Prostate gland (tissue), 2 donors: ENCODE results near the gene PACS1. TPM values are rescaled to one million over a fixed set of nuclear protein-coding genes. Genes with fewer than 3 reads are reported as not detected.

ENCODE experiments used
- DNase-seq: peaks from one replicate; pipeline ENCODE4 v3.0.0-alpha.2; 2019; ENCODE audit warnings: low spot score
- H3K27ac ChIP-seq, 2 donors: fragments of 200-600 bp; sonication (generic); 2 replicates each; pipeline ENCODE4 v1.5.1; 2017 to 2019
- H3K27me3 ChIP-seq: fragments of 200-600 bp; sonication (generic); replicated peaks from 2 replicates; pipeline ENCODE4 v1.5.1; 2019; ENCODE audit not compliant: insufficient read depth
- H3K36me3 ChIP-seq, 2 donors: fragments of 200-600 bp; sonication (generic); 1 replicate in 1 of 2; 2 replicates in 1 of 2; pipeline versions ENCODE4 v1.5.1 to v1.8.1; 2017 to 2019
- H3K4me1 ChIP-seq: fragments of 200-600 bp; sonication (generic); replicated peaks from 2 replicates; pipeline ENCODE4 v1.5.1; 2019
- H3K4me3 ChIP-seq, 2 donors: fragments of 200-600 bp; sonication (generic); 2 replicates each; pipeline ENCODE4 v1.5.1; 2017 to 2019
- H3K9me3 ChIP-seq: fragments of 200-600 bp; sonication (generic); 2 replicates; pipeline ENCODE4 v1.5.1; 2017
- POLR2A ChIP-seq: fragments of 450-650 bp; IDR thresholded peaks from one replicate; pipeline ENCODE4 v1.6.1; 2016; ENCODE audit warnings: antibody characterized with exemption, mild to moderate bottlenecking
- POLR2AphosphoS5 ChIP-seq: sonication (generic); formaldehyde crosslinking; IDR thresholded peaks from one replicate; pipeline ENCODE4 v1.6.1; 2017; ENCODE audit warnings: antibody characterized with exemption
- WGBS: methylation state at CpG from one replicate; pipeline ENCODE4 v1.1.5; 2018; 5-methylcytosine and 5-hydroxymethylcytosine counted together
- intact Hi-C: fragments of 100-400 bp; cut with DNase I; formaldehyde crosslinking; loops from one replicate; pipeline ENCODE4 v1.14.2; 2022
- total RNA-seq, 2 donors: library from RNA; depleted of rRNA; stranded (reverse); fragments of >200 nt; gene quantifications; one replicate each; pipeline ENCODE4 v1.1.0, GENCODE V29; 2016
- TF ChIP-seq, protein P1 (sequence below), 4 experiments: fragments of 200-600 bp in 2 of 4; fragments of 450-650 bp in 2 of 4; sonication (generic) in 2 of 4; IDR thresholded peaks; 1 replicate in 3 of 4; 2 replicates in 1 of 4; pipeline ENCODE4 v1.5.1; 2016 to 2019; ENCODE audit warnings: antibody characterized with exemption in 4 of 4, mild to moderate bottlenecking in 2 of 4, moderate library complexity in 2 of 4

PACS1 gene
- total RNA-seq, 2 donors from 2014 or later: 51.9 to 107 TPM

DNA sequence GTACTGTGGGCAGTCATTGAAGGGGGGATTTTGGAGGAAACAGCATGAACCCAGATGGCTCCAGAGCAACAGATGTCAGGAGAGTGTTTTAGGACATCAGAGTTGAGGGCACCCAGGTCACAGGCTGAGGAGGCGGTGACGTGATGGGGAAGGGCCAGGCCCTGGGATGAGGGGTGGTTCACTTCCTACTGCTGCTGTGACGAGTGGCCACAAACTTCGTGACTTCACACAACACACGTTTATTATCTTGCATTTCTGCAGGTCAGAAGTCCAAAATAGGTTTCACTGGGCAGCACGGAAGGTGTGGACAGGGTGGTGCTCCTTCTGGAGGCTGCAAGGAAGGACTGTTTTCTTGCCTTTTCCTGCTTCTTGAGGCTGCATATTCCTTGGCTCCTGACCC lies 120.7 kb downstream of the PACS1 start:
- no peaks in the 10 kb centered on the region for H3K27me3 ChIP-seq
- no peaks in the 10 kb centered on the region for H3K9me3 ChIP-seq
- H3K4me3 ChIP-seq: no peak overlapping the region
- WGBS: 91% methylated on average over 6 of the region's 6 CpGs
- H3K4me1 ChIP-seq: no peaks in the 10 kb centered on the region
- TF ChIP-seq, protein P1, sequence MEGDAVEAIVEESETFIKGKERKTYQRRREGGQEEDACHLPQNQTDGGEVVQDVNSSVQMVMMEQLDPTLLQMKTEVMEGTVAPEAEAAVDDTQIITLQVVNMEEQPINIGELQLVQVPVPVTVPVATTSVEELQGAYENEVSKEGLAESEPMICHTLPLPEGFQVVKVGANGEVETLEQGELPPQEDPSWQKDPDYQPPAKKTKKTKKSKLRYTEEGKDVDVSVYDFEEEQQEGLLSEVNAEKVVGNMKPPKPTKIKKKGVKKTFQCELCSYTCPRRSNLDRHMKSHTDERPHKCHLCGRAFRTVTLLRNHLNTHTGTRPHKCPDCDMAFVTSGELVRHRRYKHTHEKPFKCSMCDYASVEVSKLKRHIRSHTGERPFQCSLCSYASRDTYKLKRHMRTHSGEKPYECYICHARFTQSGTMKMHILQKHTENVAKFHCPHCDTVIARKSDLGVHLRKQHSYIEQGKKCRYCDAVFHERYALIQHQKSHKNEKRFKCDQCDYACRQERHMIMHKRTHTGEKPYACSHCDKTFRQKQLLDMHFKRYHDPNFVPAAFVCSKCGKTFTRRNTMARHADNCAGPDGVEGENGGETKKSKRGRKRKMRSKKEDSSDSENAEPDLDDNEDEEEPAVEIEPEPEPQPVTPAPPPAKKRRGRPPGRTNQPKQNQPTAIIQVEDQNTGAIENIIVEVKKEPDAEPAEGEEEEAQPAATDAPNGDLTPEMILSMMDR (IDR thresholded peaks at IDR 0.05): no peak
- TF ChIP-seq POLR2AphosphoS5 (no peak), POLR2A (no peak)
- peak overlapping the region; percentile 23 to 64 for H3K27ac ChIP-seq
- intact Hi-C loops: no loop called here
- H3K36me3 ChIP-seq: no peaks in the 10 kb centered on the region
- no peak for DNase-seq

DNA sequence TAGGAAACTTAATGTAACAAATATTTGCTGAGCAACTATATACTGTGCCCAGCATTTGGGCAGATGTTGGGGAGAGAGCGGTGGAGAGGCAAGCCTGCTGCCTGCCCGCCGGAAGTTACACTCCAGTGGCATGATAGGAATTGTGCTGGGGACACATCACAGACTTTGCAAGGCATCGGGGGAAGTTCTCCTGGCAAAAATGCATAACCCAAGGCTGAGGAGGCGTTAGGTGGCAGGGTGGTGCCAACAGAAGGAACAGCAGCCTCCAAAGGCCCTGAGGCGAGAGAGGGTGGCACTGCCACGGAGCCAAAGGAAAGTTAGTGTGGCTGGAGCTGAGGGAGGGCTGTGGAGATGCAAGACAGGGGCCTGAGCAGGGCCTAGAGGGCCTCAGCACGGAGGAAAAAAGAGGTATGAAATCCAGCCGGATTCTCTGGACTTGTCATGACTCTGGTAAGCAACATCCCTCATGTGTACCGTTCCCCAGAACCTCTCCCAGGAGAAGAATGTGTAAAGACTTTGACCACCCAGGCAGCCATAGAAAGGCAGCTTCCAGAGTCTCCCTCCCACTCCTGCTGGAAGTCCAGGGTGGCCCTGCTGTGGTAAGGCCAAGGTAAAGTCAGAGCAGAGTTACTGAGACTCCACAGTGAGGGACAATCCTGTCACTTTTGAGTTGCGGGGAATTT lies 122.2 kb downstream of the PACS1 start:
- Histone ChIP-seq H3K9me3 (no peaks in the 10 kb centered on the region), H3K4me1 (no peaks in the 10 kb centered on the region), H3K27ac (peak overlapping the region in 1 of 2 donors; percentile 20), H3K27me3 (no peaks in the 10 kb centered on the region), H3K36me3 (no peaks in the 10 kb centered on the region), H3K4me3 (no peak overlapping the region)
- WGBS: 54% methylated on average over 11 of the region's 11 CpGs
- intact Hi-C loops: no loop called here
- no peak for TF ChIP-seq POLR2AphosphoS5
- TF ChIP-seq, protein P1 (IDR thresholded peaks at IDR 0.05): no peak
- TF ChIP-seq POLR2A: no peak
- no peak for DNase-seq

DNA sequence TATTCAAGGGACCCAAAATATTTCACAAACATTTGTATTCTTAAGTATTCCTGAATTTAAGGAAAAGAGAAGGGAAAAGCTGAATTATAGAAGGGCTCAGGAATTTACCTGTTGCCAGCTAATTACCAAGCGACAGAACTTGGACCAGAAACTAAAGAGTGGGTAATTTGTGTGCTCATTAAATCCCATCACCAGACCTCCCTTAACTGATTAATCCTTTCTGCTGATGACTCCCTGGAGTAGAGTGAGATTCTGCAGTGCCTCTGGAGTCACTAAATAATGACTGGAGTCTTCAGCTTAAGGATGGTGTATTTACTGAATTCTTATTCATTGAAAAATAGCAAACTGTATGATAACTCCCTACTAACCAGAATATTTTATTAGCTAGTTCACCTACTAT lies 124.3 kb downstream of the PACS1 start:
- Histone ChIP-seq H3K27ac (no peak overlapping the region), H3K4me1 (no peaks in the 10 kb centered on the region), H3K27me3 (no peaks in the 10 kb centered on the region), H3K36me3 (no peaks in the 10 kb centered on the region), H3K4me3 (no peak overlapping the region), H3K9me3 (no peaks in the 10 kb centered on the region)
- TF ChIP-seq POLR2A (no peak), POLR2AphosphoS5 (no peak)
- TF ChIP-seq, protein P1 (IDR thresholded peaks at IDR 0.05): no peak
- no peak for DNase-seq
- intact Hi-C loops: no loop called here
- WGBS: 98% methylated on average over 1 of the region's 1 CpG

DNA sequence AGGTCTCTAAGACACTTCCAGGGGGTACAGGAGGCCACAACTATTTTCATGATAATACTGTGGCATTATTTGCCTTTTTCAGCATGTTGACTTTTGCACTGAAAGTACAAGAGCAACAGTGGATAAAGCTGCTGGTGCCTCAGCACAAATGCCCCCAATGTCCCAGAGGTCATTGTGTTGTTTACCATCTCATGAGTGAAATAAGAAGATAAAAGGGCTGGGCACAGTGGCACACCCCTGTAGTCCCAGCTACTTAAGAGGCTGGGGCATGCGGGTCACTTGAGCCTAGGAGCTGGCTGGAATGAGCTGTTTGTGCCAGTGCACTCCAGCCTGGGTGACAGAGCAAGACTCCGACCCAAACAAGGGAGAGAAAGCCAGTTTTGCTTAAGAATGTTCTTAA lies 125.8 kb downstream of the PACS1 start:
- no peak overlapping the region for H3K4me3 ChIP-seq
- no peaks in the 10 kb centered on the region for H3K4me1 ChIP-seq
- no peaks in the 10 kb centered on the region for H3K27me3 ChIP-seq
- H3K27ac ChIP-seq: no peak overlapping the region
- no peaks in the 10 kb centered on the region for H3K36me3 ChIP-seq
- DNase-seq: no peak
- 96% methylated on average over 2 of the region's 2 CpGs for WGBS
- intact Hi-C loops: no loop called here
- TF ChIP-seq POLR2AphosphoS5 (no peak), POLR2A (no peak)
- TF ChIP-seq, protein P1 (IDR thresholded peaks at IDR 0.05): no peak
- no peaks in the 10 kb centered on the region for H3K9me3 ChIP-seq

DNA sequence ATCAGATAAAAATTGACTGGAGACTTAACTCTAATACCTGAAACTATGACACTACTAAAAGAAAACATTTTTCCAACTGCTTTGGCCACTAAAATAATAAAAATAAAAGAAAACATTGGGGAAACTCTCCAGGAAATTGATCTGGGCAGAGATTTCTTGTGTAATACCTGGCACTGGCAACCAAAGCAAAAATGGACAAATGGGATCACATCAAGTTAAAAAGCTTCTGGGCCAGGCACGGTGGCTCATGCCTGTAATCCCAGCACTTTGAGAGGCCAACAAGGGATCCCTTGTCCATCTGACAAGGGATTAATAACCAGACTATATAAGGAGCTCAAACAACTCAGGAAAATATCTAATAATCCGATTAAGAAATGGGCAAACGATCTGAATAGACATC lies 133.8 kb downstream of the PACS1 start:
- Histone ChIP-seq H3K27ac (no peak overlapping the region), H3K9me3 (no peaks in the 10 kb centered on the region), H3K36me3 (no peaks in the 10 kb centered on the region), H3K4me1 (no peaks in the 10 kb centered on the region), H3K4me3 (no peak overlapping the region), H3K27me3 (no peaks in the 10 kb centered on the region)
- intact Hi-C loops: no loop called here
- DNase-seq: no peak
- TF ChIP-seq POLR2A (no peak), POLR2AphosphoS5 (no peak)
- TF ChIP-seq, protein P1 (IDR thresholded peaks at IDR 0.05): no peak
- 96% methylated on average over 3 of the region's 3 CpGs for WGBS
